Measurements from ENCODE around the gene GCH1. TPM values are rescaled to one million over a fixed set of nuclear protein-coding genes. Genes with fewer than 3 reads are reported as not detected.

GCH1 gene
- total and polyA plus RNA-seq, 4 donors: 7.2 to 44.9 (median 14.8) TPM

DNA sequence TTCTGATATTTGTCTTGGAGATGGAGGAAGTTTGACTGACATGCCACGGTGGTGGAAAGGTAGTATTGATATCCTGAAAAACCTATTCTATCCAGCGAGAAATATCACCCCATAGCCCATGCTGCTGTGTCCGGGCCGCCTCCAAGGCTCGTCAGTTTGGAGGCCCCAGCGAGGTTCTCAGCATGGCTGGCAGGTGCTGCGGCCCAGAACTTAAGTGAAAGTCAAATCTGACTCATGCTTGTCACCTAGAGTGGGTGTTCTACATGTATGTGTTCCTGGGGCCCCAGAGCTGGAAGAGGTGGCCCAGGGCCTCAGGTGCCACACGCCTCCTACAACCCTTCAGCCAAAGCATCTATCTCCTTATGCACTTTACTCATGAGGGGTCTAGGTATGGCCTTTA, 92.9 kb downstream of the GCH1 start:
- Histone ChIP-seq H3K4me1 (ENCODE audit: control insufficient read depth in 5 of 5, insufficient read depth in 5 of 5, low read length in 5 of 5) (peaks cover 0 to 5% (median 0%) of the 10 kb centered on the region in 5 donors), H3K27me3 (ENCODE audit: control insufficient read depth in 3 of 3, insufficient read depth in 3 of 3, low read length in 2 of 3) (peaks cover 0 to 7% (median 7%) of the 10 kb centered on the region in 3 donors), H3K4me3 (no peak overlapping the region), H3K9me3 (ENCODE audit: control insufficient read depth in 4 of 4, insufficient read depth in 3 of 4, low read length in 3 of 4) (no peaks in the 10 kb centered on the region), H3K36me3 (ENCODE audit: control insufficient read depth in 4 of 4, insufficient read depth in 4 of 4, low read length in 4 of 4) (no peaks in the 10 kb centered on the region), H3K27ac (ENCODE audit: low read depth in 1 of 2, low read length in 1 of 2) (no peak overlapping the region), H3K9ac (ENCODE audit: insufficient read depth in 1 of 2, low read length in 2 of 2) (no peak overlapping the region)
- WGBS, 2 donors: 94 to 96% methylated on average over 8 of the region's 8 CpGs
- TF ChIP-seq, protein P1, sequence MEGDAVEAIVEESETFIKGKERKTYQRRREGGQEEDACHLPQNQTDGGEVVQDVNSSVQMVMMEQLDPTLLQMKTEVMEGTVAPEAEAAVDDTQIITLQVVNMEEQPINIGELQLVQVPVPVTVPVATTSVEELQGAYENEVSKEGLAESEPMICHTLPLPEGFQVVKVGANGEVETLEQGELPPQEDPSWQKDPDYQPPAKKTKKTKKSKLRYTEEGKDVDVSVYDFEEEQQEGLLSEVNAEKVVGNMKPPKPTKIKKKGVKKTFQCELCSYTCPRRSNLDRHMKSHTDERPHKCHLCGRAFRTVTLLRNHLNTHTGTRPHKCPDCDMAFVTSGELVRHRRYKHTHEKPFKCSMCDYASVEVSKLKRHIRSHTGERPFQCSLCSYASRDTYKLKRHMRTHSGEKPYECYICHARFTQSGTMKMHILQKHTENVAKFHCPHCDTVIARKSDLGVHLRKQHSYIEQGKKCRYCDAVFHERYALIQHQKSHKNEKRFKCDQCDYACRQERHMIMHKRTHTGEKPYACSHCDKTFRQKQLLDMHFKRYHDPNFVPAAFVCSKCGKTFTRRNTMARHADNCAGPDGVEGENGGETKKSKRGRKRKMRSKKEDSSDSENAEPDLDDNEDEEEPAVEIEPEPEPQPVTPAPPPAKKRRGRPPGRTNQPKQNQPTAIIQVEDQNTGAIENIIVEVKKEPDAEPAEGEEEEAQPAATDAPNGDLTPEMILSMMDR (IDR thresholded peaks at IDR 0.05; ENCODE audit: control extremely low read depth, extremely low read depth): no peak
- DNase-seq (no peak), ATAC-seq (ENCODE audit: insufficient read depth, low FRiP score) (no peak)

DNA sequence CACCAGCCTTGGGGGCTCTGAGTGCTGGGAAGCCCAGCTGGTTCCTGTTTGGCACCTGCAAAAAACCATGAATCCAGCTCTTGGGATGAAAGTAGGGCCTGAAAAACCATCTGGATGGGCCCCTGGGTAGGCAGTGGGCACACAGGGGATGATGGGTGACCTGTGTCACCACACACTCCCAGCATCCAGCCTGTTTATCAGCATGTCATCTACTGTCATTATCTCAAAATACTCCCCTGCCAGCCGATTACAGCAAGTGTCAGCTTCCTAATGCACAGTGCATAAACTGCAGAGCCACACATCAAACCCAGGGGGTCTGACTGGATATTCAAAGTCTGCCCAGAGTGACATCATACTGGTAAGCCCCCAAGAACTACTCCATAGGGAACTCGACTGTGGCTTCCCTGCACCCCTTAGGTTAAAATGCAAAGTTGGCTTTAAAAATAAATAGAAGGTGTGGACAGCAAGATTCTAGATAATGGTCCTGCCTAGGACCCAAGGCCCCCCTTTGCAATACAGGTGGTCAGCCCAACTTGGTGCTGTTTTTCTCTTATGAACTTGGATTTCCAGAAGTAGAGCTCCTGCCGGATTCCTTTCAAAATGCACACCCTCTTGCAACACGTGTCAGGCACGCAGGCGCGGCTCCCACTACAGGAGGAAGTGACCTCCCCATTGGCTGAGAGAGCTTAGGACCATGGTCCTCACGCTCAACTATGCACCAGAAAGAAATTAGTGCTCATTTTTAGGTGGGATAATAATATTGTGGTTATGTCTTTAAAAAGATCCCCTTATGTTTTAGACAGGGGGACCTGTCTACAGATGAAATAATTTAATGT, 94.1 kb downstream of the GCH1 start:
- WGBS, 2 donors: 68 to 75% methylated on average over 8 of the region's 8 CpGs
- TF ChIP-seq, protein P1 (IDR thresholded peaks at IDR 0.05; ENCODE audit: control extremely low read depth, extremely low read depth): no peak

DNA sequence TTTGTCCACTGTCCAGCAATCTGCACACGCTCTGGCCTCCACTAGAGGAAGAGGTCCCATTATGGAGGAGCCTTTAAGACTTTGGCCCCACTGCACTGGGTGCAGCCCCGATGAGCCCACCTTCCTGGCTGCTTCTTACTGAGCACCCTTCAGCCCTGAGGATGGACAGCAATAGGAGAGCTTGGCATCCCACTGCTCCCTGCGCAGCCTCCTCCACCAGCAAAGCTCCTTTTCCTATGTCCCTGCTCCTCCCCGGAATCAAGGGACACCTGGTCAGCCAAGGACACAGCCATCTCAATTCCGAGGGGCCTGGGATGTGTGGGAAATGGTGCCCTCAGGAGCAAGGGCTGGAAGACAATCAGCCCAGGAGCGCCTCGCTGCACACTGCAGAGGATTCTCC, 94.7 kb downstream of the GCH1 start:
- Histone ChIP-seq H3K4me1 (ENCODE audit: control insufficient read depth in 5 of 5, insufficient read depth in 5 of 5, low read length in 5 of 5) (peaks cover 0 to 5% (median 0%) of the 10 kb centered on the region in 5 donors), H3K4me3 (no peak overlapping the region), H3K27me3 (ENCODE audit: control insufficient read depth in 3 of 3, insufficient read depth in 3 of 3, low read length in 2 of 3) (peaks cover 0 to 11% (median 7%) of the 10 kb centered on the region in 3 donors), H3K27ac (ENCODE audit: low read depth in 1 of 2, low read length in 1 of 2) (no peak overlapping the region), H3K9me3 (ENCODE audit: control insufficient read depth in 4 of 4, insufficient read depth in 3 of 4, low read length in 3 of 4) (no peaks in the 10 kb centered on the region), H3K36me3 (ENCODE audit: control insufficient read depth in 4 of 4, insufficient read depth in 4 of 4, low read length in 4 of 4) (no peaks in the 10 kb centered on the region), H3K9ac (ENCODE audit: insufficient read depth in 1 of 2, low read length in 2 of 2) (no peak overlapping the region)
- TF ChIP-seq, protein P1 (IDR thresholded peaks at IDR 0.05; ENCODE audit: control extremely low read depth, extremely low read depth): no peak
- 94 to 96% methylated on average over 7 of the region's 7 CpGs for WGBS, 2 donors
- ATAC-seq (ENCODE audit: insufficient read depth, low FRiP score) (no peak), DNase-seq (no peak)

More for the DNA sequence above, 94.1 kb downstream of the GCH1 start:
- H3K4me1 ChIP-seq (ENCODE audit: control insufficient read depth in 5 of 5, insufficient read depth in 5 of 5, low read length in 5 of 5): peaks cover 0 to 5% (median 0%) of the 10 kb centered on the region in 5 donors
- no peak overlapping the region for H3K27ac ChIP-seq (ENCODE audit: low read depth in 1 of 2, low read length in 1 of 2)
- ATAC-seq (ENCODE audit: insufficient read depth, low FRiP score) (no peak), DNase-seq (no peak)
- no peaks in the 10 kb centered on the region for H3K9me3 ChIP-seq (ENCODE audit: control insufficient read depth in 4 of 4, insufficient read depth in 3 of 4, low read length in 3 of 4)
- H3K27me3 ChIP-seq (ENCODE audit: control insufficient read depth in 3 of 3, insufficient read depth in 3 of 3, low read length in 2 of 3): peaks cover 0 to 10% (median 7%) of the 10 kb centered on the region in 3 donors
- H3K9ac ChIP-seq (ENCODE audit: insufficient read depth in 1 of 2, low read length in 2 of 2): no peak overlapping the region
- H3K4me3 ChIP-seq: no peak overlapping the region
- no peaks in the 10 kb centered on the region for H3K36me3 ChIP-seq (ENCODE audit: control insufficient read depth in 4 of 4, insufficient read depth in 4 of 4, low read length in 4 of 4)
